Tibial nerve (tissue), 4 donors: ENCODE results near the gene CCS. TPM values are rescaled to one million over a fixed set of nuclear protein-coding genes. Genes with fewer than 3 reads are reported as not detected.

Experiments used
- DNase-seq, 2 donors: peaks; one replicate each; pipeline ENCODE4 v3.0.0-alpha.2; 2019; ENCODE audit warnings: low spot score in 2 of 2
- H3K27ac ChIP-seq, 4 donors: fragments of 200-600 bp; sonication (generic) in 3 of 4; one replicate each; pipeline ENCODE4 v1.5.1; 2017 to 2019; ENCODE audit warnings: mild to moderate bottlenecking in 1 of 4
- H3K27me3 ChIP-seq, 2 donors: fragments of 200-600 bp; sonication (generic) in 1 of 2; one replicate each; pipeline versions ENCODE4 v1.5.1 to v1.6.0; 2017 to 2019
- H3K36me3 ChIP-seq, 3 donors: fragments of 200-600 bp; sonication (generic); one replicate each; pipeline ENCODE4 v1.5.1; 2018 to 2019
- H3K4me1 ChIP-seq, 4 donors: fragments of 200-600 bp; sonication (generic) in 3 of 4; one replicate each; pipeline ENCODE4 v1.5.1; 2017 to 2019
- H3K4me3 ChIP-seq, 4 donors: fragments of 200-600 bp; sonication (generic) in 3 of 4; one replicate each; pipeline ENCODE4 v1.5.1; 2017 to 2019; ENCODE audit warnings: mild to moderate bottlenecking in 1 of 4, moderate library complexity in 1 of 4
- H3K9me3 ChIP-seq, 4 donors: fragments of 200-600 bp; sonication (generic) in 3 of 4; one replicate each; pipeline ENCODE4 v1.5.1; 2017 to 2019
- CTCF ChIP-seq, 5 experiments: fragments of 200-600 bp in 3 of 5; fragments of 450-650 bp in 2 of 5; sonication (generic) in 3 of 5; IDR thresholded peaks; one replicate each; pipeline ENCODE4 v1.5.1; 2016 to 2019; ENCODE audit warnings: antibody characterized with exemption in 5 of 5, mild to moderate bottlenecking in 3 of 5, moderate library complexity in 2 of 5
- EP300 ChIP-seq, 2 donors: sonication (generic); formaldehyde crosslinking; IDR thresholded peaks; one replicate each; pipeline ENCODE4 v1.6.1; 2017; ENCODE audit warnings: antibody characterized with exemption in 2 of 2, mild to moderate bottlenecking in 1 of 2
- POLR2A ChIP-seq, 2 donors: fragments of 450-650 bp; IDR thresholded peaks; one replicate each; pipeline ENCODE4 v1.6.1; 2017; ENCODE audit warnings: antibody characterized with exemption in 2 of 2, mild to moderate bottlenecking in 2 of 2, moderate library complexity in 2 of 2
- WGBS, 2 donors: methylation state at CpG; one replicate each; pipeline ENCODE4 v1.1.5; 2018; 5-methylcytosine and 5-hydroxymethylcytosine counted together
- total RNA-seq, 4 donors: library from RNA; depleted of rRNA; stranded (reverse); fragments of >200 nt; gene quantifications; one replicate each; pipeline ENCODE4 v1.1.0, GENCODE V29; 2016

Gene CCS
- total RNA-seq, 4 donors from 2014 or later, result 33.4 to 54.0 (median 48.6) TPM

GRCh38 chr11:66549696-66550095 is 43.3 kb upstream of the CCS start:
- no peak for DNase-seq
- Histone ChIP-seq H3K4me1 (peaks cover 4 to 29% (median 16%) of the 10 kb centered on the region in 4 donors), H3K9me3 (no peaks in the 10 kb centered on the region), H3K27me3 (no peaks in the 10 kb centered on the region), H3K4me3 (no peak overlapping the region), H3K27ac (no peak overlapping the region), H3K36me3 (no peaks in the 10 kb centered on the region)
- no peak for TF ChIP-seq POLR2A (IDR thresholded peaks at IDR 0.05)
- 75 to 88% methylated on average over 3 of the region's 3 CpGs for WGBS, 2 donors

- DNase-seq, result no peak
- H3K4me1 ChIP-seq, result peaks cover 0 to 20% (median 8%) of the 10 kb centered on the region in 4 donors
- no peaks in the 10 kb centered on the region for H3K9me3 ChIP-seq
- TF ChIP-seq CTCF (IDR thresholded peaks at IDR 0.05) (no peak), EP300 (IDR thresholded peaks at IDR 0.05) (no peak), POLR2A (IDR thresholded peaks at IDR 0.05) (no peak)
- no peak overlapping the region for H3K27ac ChIP-seq
- 88% methylated on average over 4 of the region's 4 CpGs for whole genome bisulfite sequencing, 2 donors
- no peaks in the 10 kb centered on the region for H3K36me3 ChIP-seq
- H3K27me3 ChIP-seq, result no peaks in the 10 kb centered on the region
- no peak overlapping the region for H3K4me3 ChIP-seq
These were observed 42.1 kb upstream of the CCS start for GRCh38 chr11:66550887-66551286.

GRCh38 chr11:66554602-66555001 is 38.4 kb upstream of the CCS start:
- Histone ChIP-seq H3K9me3 (no peaks in the 10 kb centered on the region), H3K27ac (no peak overlapping the region), H3K36me3 (no peaks in the 10 kb centered on the region), H3K27me3 (peaks cover 0 to 8% of the 10 kb centered on the region in 2 donors), H3K4me3 (no peak overlapping the region), H3K4me1 (peaks cover 0 to 13% (median 4%) of the 10 kb centered on the region in 4 donors)
- no peak for TF ChIP-seq CTCF (IDR thresholded peaks at IDR 0.05)
- TF ChIP-seq POLR2A (IDR thresholded peaks at IDR 0.05), result no peak
- TF ChIP-seq EP300 (IDR thresholded peaks at IDR 0.05), result no peak
- WGBS, 2 donors, result 77 to 81% methylated on average over 5 of the region's 5 CpGs
- no peak for DNase-seq

GRCh38 chr11:66555416-66555815 is 37.6 kb upstream of the CCS start:
- DNase-seq, result no peak

GRCh38 chr11:66556086-66556485 is 36.9 kb upstream of the CCS start:
- Histone ChIP-seq H3K9me3 (no peaks in the 10 kb centered on the region), H3K4me1 (peaks cover 0 to 13% (median 4%) of the 10 kb centered on the region in 4 donors), H3K27ac (no peak overlapping the region), H3K36me3 (no peaks in the 10 kb centered on the region), H3K4me3 (no peak overlapping the region), H3K27me3 (peaks cover 0 to 8% of the 10 kb centered on the region in 2 donors)
- no peak for TF ChIP-seq POLR2A (IDR thresholded peaks at IDR 0.05)
- no peak for TF ChIP-seq CTCF (IDR thresholded peaks at IDR 0.05)
- no peak for TF ChIP-seq EP300 (IDR thresholded peaks at IDR 0.05)
- DNase-seq, result no peak
- 83 to 100% methylated on average over 1 to 7 of the region's 7 CpGs for WGBS, 2 donors

More at GRCh38 chr11:66555416-66555815, 37.6 kb upstream of the CCS start:
- no peak overlapping the region for H3K4me3 ChIP-seq
- no peak for TF ChIP-seq POLR2A (IDR thresholded peaks at IDR 0.05)
- no peak for TF ChIP-seq EP300 (IDR thresholded peaks at IDR 0.05)
- TF ChIP-seq CTCF (IDR thresholded peaks at IDR 0.05), result no peak
- peaks cover 0 to 13% (median 4%) of the 10 kb centered on the region in 4 donors for H3K4me1 ChIP-seq
- H3K27me3 ChIP-seq, result peaks cover 0 to 8% of the 10 kb centered on the region in 2 donors
- no peaks in the 10 kb centered on the region for H3K9me3 ChIP-seq
- 61 to 73% methylated on average over 3 of the region's 3 CpGs for WGBS, 2 donors
- H3K36me3 ChIP-seq, result no peaks in the 10 kb centered on the region
- H3K27ac ChIP-seq, result no peak overlapping the region
